Right lobe of liver (tissue), 4 donors: Measurements from ENCODE around the gene CNTN5.

Experiments used
- POLR2A ChIP-seq: fragments of 450-650 bp; IDR thresholded peaks from one replicate; pipeline ENCODE4 v1.6.1; 2017; ENCODE audit warnings: antibody characterized with exemption, mild to moderate bottlenecking
- TF ChIP-seq, protein P1 (sequence below), 4 donors: fragments of 200-600 bp in 3 of 4; fragments of 450-650 bp in 1 of 4; IDR thresholded peaks; one replicate each; pipeline versions ENCODE4 v1.5.1 to v1.8.0; 2016 to 2022; ENCODE audit warnings: antibody characterized with exemption in 4 of 4, mild to moderate bottlenecking in 2 of 4
- donor health status: DM: no; HTN: no; CAD: no.
- donor health status: DM: no; HTN: no; CAD: no.
- donor health status: DM: no; HTN: yes; CAD: no.

DNA sequence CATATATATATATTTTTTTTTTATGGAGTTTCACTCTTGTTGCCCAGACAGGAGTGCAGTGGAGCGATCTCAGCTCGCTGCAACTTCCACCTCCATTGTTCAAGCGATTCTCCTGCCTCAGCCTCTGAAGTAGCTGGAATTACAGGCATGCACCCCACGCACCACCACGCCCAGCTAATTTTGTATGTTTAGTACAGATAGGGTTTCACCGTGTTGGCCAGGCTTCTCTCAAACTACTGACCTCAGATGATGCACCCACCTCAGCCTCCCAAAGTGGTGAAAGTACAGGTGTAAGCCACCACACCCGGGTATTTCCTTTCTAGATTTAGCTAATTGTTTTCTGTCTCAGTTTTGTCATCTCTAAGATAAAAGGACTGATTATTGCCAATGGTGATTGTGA lies 821.1 kb downstream of the CNTN5 start:
- TF ChIP-seq, protein P1, sequence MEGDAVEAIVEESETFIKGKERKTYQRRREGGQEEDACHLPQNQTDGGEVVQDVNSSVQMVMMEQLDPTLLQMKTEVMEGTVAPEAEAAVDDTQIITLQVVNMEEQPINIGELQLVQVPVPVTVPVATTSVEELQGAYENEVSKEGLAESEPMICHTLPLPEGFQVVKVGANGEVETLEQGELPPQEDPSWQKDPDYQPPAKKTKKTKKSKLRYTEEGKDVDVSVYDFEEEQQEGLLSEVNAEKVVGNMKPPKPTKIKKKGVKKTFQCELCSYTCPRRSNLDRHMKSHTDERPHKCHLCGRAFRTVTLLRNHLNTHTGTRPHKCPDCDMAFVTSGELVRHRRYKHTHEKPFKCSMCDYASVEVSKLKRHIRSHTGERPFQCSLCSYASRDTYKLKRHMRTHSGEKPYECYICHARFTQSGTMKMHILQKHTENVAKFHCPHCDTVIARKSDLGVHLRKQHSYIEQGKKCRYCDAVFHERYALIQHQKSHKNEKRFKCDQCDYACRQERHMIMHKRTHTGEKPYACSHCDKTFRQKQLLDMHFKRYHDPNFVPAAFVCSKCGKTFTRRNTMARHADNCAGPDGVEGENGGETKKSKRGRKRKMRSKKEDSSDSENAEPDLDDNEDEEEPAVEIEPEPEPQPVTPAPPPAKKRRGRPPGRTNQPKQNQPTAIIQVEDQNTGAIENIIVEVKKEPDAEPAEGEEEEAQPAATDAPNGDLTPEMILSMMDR (IDR thresholded peaks at IDR 0.05), result no peak
- no peak for TF ChIP-seq POLR2A
